HG03103 (cell line): Measurements from ENCODE around the gene WDR11.

Experiments
- ATAC-seq: cut with Tn5 transposase; IDR thresholded peaks from one replicate; pipeline ENCODE4 v1.9.1; 2021; ENCODE audit warnings: low read depth; ENCODE audit not compliant: unreplicated experiment

Gene WDR11

DNA sequence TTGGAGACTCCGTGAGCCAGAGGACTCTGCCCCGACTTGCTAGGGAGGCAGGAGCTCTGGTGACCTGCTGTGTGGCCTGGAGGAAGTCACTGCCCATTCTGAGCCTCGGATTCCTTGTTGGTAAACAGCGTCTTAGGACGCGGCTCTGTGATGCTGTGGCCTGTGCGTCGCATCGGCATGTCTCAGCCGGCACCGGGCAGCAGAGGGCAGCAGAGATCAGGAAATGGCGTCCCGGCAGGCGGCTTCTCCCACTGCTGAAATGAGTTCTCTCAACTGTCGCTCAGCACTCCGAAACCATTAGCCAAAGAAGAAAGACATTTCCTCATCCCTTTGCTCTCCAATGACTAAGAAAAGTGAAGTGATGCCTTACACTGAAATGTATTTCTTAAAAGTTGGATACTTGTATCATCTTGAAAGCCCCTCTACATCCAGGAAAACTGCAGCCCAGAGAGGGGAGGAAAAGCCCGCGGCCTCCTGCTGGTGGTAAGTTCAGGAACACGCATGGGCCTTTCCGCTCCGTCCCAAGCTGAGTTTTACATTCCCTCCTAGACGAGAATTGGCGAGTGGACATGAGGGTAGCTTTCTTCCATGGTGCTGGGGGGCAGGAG is 91.7 kb downstream of the WDR11 start:
- ATAC-seq = peak; percentile 99

DNA sequence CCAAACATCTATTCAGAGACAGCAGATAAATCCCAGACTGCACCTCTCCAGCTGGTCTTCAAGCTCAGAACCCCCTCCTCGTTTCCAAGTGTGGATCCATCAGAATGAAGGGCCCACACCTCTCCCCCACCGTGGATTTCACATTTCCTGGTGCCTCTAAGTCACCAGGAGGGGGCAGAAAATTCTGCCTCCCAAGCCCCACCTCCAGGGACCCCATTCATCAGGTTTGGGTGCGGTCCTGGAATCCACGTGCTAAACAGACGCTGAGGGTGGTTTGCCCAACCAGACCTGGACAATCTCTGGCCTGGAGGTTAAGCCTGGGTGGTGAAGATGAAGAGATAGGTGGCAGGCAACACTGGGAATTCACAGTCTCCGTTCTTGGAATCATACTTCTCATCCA is 92.4 kb downstream of the WDR11 start:
- no peak for ATAC-seq

DNA sequence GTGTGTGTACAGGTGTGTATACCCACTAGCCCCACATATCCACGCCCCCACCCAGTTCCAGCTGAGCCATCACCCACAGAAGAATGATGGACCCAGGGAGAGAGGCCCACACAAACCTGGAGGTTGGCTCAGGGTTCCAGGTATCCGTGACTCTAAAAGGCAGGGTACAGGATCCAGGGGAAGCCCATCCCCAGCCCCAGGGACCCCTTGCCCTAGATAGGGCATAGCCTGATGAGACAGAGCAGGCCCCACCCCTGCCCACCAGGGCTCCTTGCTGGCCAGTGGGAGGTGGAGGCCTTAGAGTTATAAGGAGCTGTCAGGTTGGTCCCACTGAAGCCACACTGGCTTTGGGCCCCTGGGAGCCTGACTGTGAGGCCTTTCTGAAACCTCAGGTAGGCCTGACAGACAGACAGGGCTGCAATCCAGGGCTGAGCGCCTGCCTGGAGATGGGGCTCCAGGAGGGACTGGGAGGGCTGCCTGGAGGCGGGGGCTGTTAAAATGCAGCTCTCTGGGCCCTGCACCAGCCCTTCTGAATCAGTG is 93.5 kb downstream of the WDR11 start:
- ATAC-seq = no peak

DNA sequence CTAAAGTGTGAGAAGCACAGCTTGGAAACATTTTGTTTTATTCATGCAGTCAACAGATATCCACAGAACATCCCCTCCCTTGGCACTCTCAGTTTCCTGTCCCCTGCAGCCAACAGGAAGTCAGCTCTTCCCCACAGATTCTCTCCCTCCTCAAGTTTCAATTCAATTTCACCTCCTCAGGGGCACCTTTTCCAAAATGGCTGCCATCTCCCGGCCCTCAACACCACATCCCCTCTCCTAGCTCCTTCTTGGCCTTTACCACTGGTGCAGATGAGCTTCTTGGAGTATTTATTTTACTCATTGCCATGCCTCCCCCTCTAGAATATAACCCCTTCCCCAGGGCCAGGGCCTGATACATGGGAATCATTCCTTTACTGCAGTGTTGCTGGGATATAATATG is 94.0 kb downstream of the WDR11 start:
- no peak for ATAC-seq

DNA sequence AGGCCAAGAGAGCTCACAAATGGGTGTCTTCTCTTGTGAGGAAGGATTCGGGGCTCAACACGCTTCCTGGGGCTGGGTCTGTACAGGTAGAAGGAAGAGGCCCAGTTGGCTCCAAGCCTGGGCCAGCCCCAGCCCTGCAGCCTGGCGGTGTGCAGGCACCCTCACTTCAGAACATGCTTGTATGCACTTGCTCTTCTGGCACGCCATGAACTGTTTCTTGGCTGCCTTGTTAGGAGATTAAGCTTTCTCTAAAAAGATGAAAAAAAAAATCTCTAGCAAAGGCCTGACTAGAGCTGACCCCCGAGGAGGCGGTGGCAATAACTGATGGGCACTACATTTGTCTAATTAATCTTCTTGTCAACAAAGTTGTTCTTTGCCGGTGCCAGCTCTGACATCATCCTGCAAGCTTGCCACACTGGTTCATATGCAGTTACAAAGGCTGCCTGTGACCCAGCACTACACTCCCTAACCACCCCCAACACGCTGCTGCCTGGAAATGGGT is 94.7 kb downstream of the WDR11 start:
- no peak for ATAC-seq

DNA sequence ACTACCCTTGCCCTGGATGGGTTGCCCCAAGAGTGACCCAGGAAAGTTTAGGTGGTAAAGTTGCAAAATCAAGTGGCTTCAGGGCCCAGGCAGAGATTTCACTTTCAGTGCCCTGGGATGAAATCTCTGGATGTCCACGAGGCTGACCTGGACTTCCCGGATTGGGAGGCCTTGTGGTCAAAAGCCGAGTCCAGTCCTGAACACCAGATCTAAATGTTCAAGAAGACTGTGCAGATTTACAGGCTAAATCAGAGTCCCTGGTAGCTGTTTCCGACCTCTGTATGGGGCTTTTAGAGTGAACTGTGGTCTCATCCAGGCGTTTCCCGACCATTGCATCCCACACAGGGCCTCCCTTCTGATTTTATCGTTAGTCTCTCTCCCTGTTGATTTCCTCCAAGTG is 95.3 kb downstream of the WDR11 start:
- no peak for ATAC-seq

DNA sequence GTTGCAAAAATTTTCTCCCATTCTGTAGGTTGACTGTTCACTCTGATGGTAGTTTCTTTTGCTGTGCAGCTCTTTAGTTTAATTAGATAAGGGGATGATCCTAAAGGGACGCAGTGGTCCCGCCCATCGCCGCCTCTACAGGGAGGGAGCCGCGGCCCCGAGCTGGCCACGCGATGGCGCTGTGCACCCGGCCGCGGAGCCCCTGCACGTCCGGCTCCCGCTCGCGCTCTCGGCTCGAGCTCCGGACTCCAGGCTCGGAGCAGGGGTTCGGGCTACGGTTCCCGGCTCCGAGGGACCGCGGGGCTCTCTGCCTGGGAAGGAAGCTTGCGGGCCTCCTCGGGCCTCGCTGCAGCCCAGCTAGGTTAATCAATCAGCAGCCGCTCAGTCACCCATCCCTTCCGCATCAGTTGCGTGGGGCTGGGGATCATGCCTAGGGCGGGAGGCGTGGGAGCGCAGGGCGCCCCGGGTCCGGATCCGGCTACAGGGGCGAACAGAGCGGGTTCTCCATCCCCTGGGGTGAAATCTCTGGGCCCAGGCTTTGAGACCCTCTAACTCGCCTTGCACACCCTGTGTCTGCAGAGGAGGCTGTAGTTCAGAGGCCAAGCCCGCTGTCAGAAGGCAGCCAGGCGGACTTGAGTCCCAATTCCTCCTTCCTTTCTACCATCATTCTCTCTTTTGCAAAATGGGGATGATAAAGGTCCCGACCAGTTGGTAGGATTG is 97.9 kb downstream of the WDR11 start:
- peak; percentile 95 for ATAC-seq

DNA sequence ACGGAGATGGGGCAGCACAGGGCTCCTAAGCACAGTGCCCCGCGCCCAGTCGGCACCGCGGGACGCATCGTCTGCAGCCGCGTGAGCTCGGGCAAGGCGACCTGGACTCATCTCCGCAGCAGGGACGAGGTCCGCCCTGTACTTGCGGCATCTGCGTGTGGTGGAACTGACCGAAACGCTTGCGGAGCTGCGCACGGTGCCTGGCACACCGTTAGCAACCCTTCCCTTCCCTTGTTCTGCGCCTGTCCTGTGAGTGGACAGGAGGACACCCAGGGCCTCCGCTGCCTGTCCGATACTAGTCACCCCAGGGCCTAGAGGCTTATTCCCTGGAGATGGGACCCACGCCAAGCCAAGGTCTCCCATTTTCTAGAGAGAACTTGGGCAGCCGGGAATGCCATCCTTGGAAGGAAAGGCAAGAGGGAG is 98.5 kb downstream of the WDR11 start:
- ATAC-seq = no peak

DNA sequence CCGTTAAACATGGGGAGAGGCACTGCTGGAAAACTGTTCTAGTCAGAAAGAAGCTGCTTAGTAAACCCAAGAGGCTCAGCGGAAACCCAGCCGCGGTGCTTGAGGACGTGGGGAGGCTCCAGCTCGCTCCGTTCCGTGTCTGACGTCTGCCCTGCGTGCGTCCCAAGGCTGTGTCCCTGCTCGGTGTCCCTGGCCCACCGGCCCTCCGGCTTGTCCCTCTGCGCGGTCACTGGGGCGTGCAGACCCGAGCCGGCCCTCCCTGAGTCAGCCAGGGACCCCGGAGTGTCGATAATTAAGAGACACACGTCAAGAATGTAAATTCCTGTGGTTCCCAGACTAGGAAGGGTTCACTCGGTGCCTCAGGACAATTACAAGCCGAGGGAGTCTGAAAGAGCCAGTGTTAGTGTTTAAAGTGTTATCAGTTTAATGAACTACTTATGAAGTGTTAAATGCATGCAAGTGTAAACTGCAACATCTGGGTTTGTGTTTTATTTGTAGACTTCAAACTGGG is 98.9 kb downstream of the WDR11 start:
- ATAC-seq = no peak

DNA sequence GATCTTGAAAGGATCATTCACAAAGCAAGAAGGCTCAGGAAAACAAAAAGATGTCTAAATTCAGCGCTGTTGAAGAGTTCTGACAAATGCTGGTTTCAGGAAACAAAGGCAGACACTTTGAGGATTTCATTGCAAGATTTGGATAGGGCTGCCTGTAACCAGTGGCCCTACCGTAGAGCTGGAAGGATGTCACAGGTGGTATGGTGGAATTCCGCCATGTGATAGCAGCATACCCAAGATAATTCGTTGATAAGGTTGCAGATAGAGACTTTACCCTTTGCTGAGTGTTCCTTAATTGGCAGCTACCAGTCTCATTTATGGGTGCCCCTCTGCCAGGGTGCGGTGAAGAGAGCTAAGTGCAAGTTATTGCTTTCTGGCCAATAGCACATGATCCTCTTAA is 100.1 kb downstream of the WDR11 start:
- no peak for ATAC-seq

DNA sequence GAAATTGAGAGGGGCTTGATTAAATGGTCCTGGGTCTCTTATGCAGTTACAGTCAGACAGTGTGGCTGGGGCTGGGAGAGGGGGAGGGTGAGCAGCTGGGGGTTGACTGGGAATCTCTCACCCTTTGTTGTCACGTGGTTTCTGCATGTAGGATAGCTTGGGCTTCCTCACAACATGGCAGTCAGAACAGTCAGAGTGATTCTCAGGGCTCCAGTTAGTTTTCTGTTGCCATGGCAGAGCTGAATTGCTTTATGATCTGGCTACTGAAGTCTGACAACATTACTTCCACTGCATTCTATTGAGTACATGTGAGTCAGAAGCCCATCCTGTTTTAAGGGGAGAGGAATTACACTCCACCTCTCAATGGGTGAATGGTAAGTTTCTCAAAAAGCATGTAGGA is 102.7 kb downstream of the WDR11 start:
- ATAC-seq = no peak
